HG03442 (cell line): ENCODE results near the gene TRIM29.

Source experiments
- ATAC-seq: cut with Tn5 transposase; IDR thresholded peaks from one replicate; pipeline ENCODE4 v1.9.1; 2021; ENCODE audit warnings: mild to moderate bottlenecking, moderate library complexity; ENCODE audit not compliant: unreplicated experiment

TRIM29 gene

DNA sequence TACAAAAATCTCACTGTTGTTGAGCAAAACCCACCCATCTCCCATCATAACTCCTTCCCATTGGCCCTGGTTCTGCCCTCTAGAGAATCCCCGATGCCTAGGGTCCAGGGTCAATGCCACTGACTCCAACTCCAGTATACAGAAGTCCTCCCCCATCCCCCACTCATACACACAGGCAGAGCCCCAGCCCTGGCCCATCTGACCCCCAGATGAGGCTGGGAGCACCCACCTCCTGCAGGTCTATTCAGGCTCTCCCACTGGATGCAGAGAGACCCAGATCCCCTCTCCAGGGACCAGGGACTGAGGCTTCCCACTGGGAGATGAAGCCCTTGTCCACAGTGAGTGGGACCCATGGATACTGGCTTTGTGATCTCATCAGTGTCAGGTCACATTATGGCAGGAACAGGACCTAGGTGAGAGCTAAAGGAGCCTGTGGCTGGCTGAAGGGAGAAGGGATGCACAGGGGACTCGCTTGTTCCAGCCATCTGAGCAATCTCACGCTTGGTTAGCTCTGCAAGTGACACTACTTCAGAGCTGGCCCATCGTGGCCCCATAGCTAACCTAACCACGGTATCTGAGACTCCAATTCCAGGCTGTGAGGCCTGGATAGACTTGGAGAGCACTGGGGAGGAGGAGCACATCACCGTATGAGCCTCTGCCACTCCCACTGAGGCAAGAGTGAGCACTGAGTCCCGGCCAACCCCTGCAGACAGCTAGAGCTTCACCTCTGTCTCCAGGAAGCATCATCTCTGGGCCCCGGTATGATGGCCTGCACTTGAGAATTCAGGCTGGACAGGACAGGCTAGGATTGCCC, 35.7 kb downstream of the TRIM29 start:
- no peak for ATAC-seq

DNA sequence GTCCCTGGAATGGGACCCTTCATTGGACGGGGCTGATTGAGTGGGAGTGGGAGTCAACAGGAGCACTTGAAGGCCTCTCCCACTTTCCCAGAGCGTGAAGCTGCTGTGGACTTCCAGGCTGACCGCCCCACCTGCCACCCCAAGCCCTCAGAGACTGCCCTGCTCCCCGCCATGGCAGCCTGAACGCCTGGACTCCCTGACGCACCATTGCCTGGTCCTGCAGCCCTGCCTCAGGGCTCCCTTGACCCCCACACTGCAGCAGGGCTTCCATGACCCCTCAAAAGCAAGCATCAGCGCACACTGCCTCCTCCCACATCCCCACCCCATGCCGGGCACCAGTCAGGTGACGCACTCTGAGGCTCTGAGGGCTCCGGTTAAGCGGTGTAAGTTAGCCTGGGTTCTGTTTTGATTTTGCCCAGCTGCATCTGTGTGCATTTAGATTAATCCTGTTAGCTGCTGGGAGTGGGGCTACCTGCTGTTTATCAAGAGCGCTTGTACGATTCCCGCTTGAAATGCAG, 39.4 kb downstream of the TRIM29 start:
- ATAC-seq, result no peak

DNA sequence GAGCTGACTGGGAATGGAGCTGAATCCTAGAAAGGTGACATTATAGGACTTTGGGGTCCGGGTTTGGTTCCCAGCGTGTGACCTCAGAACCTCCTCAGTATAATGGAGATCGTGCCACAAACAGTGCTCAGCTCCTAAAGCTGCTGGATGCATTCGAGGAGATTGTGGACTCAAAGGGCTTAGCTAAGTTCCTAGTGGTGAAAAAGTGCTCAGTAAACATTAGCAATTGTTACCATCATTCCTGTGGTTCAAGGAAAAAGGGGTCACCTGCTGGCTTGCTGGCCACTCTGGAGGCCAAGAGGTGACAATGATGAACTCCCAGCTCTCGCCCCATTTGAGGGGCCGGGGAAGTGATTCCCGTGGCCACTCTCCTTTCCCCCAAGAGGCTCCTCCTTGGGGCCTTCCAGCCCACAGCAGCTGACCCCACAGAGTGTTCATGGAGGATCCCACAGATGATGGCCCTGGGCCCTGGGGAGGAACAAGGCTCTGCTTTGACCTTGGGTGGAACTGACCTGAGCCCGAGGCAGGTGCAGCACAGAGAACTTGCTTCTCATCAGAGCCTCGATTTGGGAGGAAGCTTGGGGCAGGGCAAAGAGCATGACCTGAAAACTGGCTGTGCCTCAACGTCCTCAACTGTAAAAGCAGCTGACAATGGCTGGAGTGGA, 40.1 kb downstream of the TRIM29 start:
- no peak for ATAC-seq

DNA sequence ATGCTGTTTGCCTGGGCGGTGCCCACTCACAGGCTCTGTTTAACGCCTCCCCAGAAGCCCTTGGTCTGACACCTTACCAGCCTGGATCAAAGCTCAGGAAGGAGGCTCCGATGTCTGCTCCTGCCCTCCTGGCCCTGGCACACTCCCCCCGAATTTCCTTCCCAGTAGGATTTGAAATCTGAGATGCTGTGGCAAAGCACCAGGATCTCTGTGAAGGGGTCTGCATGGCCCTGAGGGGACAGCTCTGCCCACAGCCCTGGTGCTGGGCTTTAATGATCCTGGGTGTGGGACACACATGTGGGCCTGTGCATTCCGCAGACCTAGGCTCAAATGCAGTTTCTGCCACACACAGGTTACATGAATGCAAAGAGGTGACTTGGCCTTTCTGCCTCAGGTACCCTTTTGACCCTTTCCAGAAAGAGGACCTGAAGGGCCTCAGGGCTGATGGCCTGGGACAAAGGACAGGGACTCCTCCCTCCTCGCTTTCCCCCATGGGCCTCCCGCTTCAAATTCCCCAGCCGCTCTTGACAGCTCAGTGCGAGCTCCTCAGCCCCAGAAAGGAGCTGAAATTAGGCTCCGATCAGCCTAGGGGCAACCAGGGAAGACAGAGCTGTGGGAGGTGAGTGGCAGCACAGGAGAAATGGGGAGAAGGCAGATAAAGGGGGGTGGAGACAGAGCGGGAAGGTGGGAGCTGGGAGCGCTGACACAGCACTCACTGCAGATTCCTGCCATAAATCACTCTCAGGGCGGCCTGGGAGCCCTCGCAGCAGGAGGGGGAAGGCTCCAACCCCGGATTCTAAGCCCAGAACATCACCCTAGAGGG, 41.3 kb downstream of the TRIM29 start:
- no peak for ATAC-seq

DNA sequence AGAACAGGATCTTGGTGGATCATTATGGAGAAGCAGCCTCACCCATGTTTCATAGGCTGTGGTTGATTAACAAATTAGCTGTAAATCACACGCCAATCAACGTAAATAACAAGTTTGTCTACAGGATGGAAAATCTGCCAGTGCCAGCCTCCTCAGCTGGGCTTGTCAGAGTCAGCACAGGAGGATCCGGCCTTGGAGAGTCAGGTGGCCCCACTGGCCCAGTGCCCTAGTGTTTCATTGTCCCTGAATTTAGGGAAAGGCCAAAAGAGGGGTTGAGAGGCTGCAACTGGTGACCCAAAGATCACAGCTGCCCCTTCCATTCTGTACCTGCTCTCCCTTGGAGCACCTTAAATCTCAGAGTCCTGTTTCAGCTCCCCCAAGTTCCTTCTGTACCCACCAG, 42.4 kb downstream of the TRIM29 start:
- no peak for ATAC-seq

DNA sequence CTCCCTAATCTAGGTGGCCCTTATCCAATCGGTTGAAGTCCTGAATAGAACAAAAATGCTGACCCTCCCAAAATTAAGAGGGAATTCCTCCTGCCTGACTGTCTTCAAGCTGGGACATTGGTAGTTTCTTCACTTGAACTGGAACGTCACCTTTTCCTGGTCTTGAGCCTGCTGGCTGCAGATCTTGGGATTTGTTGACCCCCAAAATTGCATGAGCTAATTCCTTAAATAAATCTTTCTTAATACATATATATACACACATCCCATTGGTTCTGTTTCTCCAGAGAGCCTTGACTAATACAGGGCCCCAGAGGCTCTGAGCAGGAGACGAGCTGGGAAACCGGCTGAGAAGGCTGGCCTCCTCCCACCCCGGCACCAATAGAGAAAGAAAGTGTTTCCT, 46.2 kb downstream of the TRIM29 start:
- no peak for ATAC-seq

DNA sequence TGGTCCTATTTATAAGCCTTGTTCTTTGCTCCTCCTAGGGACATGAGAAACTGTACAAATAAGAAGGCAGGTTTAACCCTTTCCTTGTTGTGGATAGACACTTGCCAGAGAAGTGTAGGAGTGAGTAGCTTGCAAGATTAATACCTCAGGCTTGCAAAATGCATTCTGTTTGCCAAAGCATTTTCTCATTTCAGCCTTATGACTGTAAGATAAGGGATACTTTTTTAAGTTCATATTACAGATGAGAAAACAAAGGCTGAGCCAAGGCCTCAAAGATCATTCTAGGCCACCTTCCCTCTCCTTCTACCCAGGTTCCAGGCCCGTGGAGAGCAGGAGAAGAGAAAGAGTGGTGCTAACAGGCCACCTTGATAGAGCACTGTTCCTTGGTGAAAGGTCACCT, 46.8 kb downstream of the TRIM29 start:
- ATAC-seq, result no peak

DNA sequence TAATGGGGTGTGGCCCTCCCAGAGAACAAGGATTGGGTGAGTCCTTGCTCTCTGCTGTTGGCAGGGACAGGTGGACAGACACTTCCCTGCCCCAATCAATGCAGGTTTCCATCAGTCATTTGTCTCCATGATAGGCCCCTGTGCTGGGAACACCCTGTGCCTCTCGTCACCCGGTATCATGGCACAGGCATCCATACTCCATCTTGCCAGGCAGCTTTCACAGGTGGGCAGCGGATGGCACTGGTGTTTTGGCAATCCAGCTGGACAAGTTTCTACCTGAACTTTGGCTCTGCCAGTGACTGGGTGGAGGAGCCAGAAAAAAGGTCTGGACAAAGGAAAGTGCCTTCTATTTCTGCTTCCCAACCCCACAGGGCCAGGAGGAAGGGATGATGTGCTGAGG, 47.5 kb downstream of the TRIM29 start:
- no peak for ATAC-seq

DNA sequence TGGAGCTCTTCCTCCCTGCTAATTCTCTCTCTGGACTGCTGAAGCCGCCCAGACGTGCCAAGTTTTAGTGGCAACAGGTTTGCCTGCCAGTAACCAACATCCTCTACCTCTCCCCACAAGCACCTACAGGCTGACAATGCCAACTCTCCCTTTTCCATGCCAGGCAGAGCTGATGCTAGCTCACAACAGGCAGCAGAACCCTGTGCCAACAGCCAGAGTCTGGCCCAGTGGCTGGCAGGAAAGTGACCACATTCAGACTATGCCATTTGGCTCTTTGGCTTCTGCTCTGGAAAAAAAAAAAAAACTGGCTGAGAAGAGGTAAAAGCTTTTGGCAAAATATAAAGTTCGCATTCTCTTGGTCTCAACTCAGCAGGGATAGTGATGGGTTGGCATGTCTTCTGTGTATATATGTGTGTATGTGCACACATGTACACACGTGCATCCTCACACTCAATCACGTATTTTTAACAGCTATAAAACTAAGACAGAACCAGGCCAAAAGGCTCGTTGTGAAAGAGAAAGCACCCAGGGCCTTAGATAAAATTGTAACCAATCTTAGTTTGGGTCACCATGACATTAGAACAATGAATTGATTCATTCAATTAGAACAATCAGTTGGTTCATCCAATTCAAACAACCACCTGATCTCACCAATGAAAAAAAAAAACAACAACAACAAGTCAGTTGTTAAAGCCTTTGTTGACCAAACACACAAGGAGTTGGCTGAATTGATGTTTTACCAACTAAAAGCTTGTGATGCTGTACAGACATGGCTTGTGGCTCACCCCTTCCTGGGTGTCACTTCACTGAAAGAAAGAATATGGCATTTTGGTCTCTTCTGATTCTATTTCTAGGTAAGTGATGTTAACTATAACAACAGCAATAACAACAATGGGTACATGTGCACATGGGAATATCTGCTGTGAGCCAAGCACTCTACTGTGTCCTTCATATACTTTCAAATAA, 48.6 kb downstream of the TRIM29 start:
- ATAC-seq, result no peak

DNA sequence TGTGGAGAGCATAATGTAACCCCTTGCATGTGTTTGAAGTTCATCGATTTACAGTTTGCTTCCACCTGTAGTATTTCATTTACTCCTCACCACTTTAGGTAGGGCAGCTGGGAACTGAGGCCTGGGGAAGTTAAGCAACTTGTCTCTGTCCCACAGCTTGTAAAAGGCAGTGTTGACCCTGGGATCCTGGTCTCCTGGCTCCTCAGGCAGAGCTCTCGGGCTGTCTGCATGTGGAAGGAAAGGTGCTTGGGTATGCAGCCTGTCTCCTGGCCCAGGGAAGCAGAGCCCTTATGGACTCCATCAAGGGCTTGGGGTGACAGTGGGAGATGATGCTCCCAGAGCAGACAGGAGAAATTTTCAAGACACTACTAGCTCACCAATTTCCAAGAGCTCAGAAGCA, 49.9 kb downstream of the TRIM29 start:
- no peak for ATAC-seq

DNA sequence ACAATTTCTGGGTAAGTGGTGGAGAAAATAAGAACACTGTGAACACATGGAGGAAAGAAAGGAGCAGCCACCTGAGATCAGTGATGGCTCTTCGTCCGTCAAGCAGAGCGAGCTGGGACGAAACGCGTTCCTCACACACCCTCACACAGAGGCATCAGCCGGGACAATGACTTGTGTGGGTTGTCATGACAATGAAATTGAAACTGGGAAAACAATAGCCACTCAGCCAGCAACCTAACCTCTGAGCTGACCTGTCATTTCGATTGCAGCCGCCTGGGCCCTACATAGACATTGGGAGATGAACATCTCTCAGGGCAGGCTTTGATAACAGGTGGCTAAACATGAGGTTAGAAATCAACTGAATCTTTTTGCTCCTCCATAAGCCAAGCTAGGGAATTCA, 51.3 kb downstream of the TRIM29 start:
- ATAC-seq, result no peak

DNA sequence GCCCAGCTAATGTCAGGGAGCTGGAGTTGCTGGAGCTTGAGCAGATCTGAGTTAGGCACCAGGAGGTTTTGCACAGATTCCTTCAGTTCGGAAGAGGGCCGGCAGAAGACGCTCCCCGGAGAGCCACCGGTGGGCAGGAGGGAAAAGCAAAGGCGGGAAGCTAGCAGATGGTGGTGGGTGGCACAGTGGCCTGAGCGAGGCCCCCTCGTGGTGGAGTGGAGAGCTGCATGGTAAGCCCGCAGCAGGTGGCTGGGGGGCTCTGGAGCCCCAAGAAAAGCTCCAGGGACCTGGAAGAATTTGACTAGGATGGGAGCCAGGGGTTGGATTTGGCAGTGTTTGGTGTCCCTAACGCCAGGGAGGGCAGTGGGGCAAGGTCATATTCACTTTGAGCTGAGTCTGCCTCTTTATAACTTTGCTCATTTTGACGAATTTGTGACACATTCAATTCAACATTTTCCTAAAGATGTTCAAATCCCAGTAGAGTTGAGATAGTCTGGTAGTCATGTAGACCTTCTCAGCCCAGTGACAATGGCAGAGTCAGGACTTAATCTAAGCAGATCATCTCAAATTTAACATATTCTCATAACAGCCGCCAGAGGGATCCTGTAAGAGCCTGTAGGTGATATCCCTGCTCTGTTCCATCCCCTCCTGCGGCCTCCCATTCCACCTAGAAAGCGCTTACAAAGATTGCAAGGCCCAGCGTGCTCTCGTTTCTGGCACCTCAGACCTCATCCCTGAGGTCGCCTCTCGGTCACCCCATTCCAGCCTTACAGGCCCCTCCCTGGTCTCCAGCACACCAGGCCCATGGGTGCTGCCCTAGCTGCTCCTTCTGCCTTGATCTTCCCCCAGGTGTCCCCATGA, 57.9 kb downstream of the TRIM29 start:
- no peak for ATAC-seq

DNA sequence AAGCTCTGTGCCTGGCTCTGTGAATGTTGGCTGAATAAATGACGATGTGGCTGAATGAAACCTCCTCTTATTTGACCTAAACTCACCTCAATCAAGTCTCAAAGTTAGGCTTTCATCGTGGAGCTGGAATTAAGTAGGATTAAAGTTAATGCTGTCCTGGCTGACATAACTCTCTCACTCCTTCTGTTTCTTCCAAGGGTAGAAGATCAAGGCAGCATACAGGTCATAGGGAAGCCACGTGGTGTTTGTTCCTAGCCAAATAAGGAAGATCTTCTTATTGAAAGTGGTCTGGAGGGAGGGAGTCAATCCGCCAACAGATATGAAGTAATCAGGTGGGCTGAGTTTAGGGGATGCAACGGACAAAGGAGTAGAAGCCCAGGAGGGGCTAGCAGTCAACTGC, 59.5 kb downstream of the TRIM29 start:
- no peak for ATAC-seq

DNA sequence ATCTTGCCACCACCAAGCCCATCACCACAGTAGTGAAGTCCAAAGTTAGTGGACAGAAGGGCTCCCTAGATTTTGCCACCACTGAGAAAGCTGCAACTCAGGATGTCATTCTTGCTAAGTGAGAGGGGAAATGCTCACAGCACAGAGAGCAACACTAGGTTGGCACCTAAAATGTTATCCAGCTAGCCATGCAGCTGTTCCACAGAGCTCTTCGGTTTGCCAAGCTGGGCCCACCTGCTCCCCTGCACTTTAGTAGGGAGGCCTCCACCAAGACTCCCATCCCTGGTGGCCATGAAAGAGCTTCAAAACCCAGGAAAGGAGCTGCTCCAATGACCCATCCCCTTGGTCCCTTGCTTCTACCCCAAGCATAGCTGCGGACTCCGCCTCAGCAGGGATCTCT, 63.8 kb downstream of the TRIM29 start:
- no peak for ATAC-seq

DNA sequence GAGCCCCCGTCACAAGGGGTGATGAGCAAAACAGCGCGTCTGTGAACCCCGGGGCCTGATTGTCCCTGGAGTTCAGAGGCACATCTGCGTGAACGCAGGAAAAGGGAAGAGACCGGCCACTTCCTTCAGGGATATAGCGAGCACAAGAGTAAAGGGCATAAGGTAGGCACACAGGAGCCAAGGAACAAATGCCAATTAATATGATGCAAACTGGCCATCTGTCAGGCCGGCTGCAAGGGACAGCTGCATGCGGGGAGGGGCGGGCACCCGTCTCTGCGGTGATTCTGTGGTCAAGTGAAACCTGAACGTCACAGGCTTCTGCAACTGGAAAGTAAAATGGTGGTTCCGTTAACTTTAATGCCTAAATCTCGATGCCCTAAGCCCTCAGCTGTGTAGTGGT, 64.7 kb downstream of the TRIM29 start:
- ATAC-seq, result no peak

DNA sequence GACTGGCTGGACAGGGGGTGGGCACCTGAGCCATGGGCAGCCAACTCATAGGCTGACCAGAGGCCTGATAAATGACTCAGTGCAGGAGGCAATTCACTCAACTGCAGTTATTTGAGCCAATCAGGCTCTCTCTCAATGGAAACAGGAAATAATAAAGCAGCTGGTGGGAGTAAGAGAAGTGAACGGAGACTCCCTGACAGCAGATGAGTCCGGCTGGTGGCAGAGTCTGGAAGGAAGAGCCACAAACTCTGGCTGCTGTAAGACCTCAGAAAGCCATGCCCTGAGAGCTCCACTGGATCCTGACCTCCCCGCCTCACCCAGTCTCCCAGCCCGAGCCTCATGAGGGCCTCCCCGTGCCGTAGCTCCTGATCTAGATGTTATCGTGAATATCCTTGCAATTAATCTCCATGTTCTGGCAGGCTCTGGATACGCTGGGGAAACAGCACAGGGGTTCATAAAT, 69.8 kb downstream of the TRIM29 start:
- no peak for ATAC-seq

DNA sequence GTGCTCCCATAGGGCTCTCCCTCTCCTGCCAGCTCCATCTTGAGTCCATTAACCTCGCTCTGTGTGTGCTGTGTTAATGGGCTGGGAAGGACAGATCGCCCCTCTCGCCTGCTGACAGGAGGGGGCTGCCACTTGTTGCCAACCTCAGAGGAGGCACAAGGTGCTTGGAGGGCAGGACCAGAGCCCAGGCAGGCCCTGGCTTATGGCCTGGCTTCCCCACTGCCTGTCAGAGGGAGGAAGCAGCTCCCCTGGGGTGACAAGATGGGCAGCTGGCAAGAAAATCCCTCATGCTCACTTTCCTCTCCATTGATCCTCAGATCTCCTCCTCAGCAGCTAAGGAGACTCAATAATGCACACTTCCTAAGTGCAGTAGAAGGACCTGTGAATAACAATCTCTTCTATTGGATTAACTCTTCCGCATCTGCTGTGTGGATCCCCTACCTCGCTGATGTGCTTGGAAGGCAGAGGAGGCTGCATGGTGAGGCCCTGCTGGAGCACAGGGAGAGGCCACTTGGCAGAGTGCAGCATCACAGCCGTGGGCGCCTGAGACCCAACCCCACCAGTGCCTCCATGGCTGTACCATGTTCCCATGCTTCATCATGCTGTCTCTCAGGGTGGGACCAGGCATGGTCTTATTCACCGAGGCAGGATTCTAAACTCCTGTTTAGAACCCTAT, 70.3 kb downstream of the TRIM29 start:
- ATAC-seq, result no peak

DNA sequence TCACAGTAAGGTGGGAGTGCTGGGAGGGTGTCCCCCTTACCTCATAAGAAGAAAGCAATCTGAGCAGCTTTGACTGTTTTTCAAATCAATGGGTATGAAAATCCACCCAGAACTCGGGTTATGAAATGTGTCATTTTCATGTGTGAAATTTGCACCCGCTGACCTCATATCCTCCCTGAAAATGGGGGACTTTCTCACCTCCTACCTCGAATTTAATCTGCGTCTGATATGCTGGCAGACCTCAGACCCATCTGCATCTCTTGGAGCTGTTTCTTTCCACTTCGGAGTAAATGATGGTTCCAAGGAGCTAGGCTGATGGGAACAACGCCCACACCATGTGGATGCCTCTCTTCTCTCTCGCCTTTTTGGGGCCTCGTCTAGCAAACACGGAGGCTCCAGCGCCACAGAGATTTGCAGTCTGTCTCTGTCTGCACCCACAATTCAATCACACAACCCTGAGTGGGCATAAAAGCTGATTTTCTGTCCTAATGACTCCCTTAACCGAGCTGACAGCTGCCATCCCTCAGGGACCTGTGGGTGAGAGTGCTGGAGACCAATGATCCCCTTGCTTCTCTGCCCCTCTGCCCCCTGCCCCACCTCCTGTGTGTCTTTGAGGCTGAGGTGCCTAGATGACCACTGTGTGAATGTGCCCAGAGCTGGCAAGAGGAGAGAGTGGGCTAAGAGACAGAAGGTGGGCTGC, 71.0 kb downstream of the TRIM29 start:
- no peak for ATAC-seq
